Common myeloid progenitor, CD34-positive (primary cell): ENCODE results near the gene SRM.
"Not testable (repeated sequence)": the region's sequence is repeated elsewhere in the genome, so short reads cannot be mapped to it uniquely, and the experiment has no call there.

Experiments used
- CTCF ChIA-PET: fragments of 350-600 bp; sonication (Branson Sonifier 250); formaldehyde crosslinking; loops from one replicate; lab custom pipeline; 2021; ENCODE audit warnings: antibody characterized with exemption; lab: Charles Lee
- POLR2A ChIA-PET: fragments of 350-600 bp; sonication (Branson Sonifier 250); formaldehyde crosslinking; loops from one replicate; lab custom pipeline; 2021; ENCODE audit warnings: antibody characterized with exemption; lab: Charles Lee
- DNase-seq, 3 donors: peaks; one replicate each; pipeline versions ENCODE4 v3.0.0 to v3.0.0-alpha.2; 2013
- H3K27ac ChIP-seq, 2 experiments: 1 replicate in 1 of 2; 2 replicates in 1 of 2; pipeline ENCODE4 v1.7.0; 2013; ENCODE audit warnings: inconsistent platforms in 2 of 2, low read length in 2 of 2, mild to moderate bottlenecking in 2 of 2, low read depth in 1 of 2, moderate library complexity in 1 of 2; ENCODE audit not compliant: severe bottlenecking in 2 of 2, insufficient read depth in 1 of 2, poor library complexity in 1 of 2
- H3K27me3 ChIP-seq, 5 experiments: replicated peaks in 2 of 5; 1 replicate in 3 of 5; 2 replicates in 2 of 5; pipeline versions ENCODE4 v1.6.1 to v1.7.0; 2013; ENCODE audit warnings: low read length in 4 of 5, mild to moderate bottlenecking in 2 of 5, moderate library complexity in 2 of 5, inconsistent platforms in 1 of 5; ENCODE audit not compliant: insufficient read depth in 5 of 5, control insufficient read depth in 4 of 5
- H3K36me3 ChIP-seq, 4 experiments: 1 replicate in 2 of 4; 2 replicates in 2 of 4; pipeline versions ENCODE4 v1.6.1 to v1.7.0; 2013; ENCODE audit warnings: low read length in 3 of 4, control low read depth in 1 of 4, mild to moderate bottlenecking in 1 of 4; ENCODE audit not compliant: control insufficient read depth in 4 of 4, insufficient read depth in 4 of 4
- H3K4me1 ChIP-seq, 4 experiments: 1 replicate in 3 of 4; 2 replicates in 1 of 4; pipeline versions ENCODE4 v1.6.1 to v1.7.1; 2013; ENCODE audit warnings: low read length in 3 of 4, mild to moderate bottlenecking in 3 of 4, control low read depth in 1 of 4, inconsistent platforms in 1 of 4, moderate library complexity in 1 of 4; ENCODE audit not compliant: control insufficient read depth in 4 of 4, insufficient read depth in 4 of 4; ENCODE audit errors: control extremely low read depth in 1 of 4
- H3K4me3 ChIP-seq, 7 experiments: 1 replicate in 4 of 7; 2 replicates in 3 of 7; pipeline versions ENCODE4 v1.5.1 to v1.7.0; 2013; ENCODE audit warnings: mild to moderate bottlenecking in 7 of 7, low read length in 6 of 7, moderate library complexity in 6 of 7, inconsistent platforms in 2 of 7, low read depth in 2 of 7, control low read depth in 1 of 7; ENCODE audit not compliant: insufficient read depth in 4 of 7, control insufficient read depth in 1 of 7; ENCODE audit errors: extremely low read depth in 1 of 7
- H3K9me3 ChIP-seq, 5 experiments: 1 replicate in 4 of 5; 2 replicates in 1 of 5; pipeline versions ENCODE4 v1.6.1 to v1.7.1; 2013; ENCODE audit warnings: low read length in 4 of 5, mild to moderate bottlenecking in 2 of 5, inconsistent platforms in 1 of 5, low read depth in 1 of 5, moderate library complexity in 1 of 5; ENCODE audit not compliant: control insufficient read depth in 4 of 5, insufficient read depth in 2 of 5; ENCODE audit errors: control extremely low read depth in 1 of 5
- WGBS: methylation state at CpG from one replicate; pipeline ENCODE4 v1.1.5; 2013; ENCODE audit not compliant: insufficient coverage; 5-methylcytosine and 5-hydroxymethylcytosine counted together

Gene SRM

GRCh38 chr1:11065796-11066195 lies 6.0 kb upstream of the SRM start:
- WGBS, result no CpG with 5 or more reads among the region's 1 CpG
- Histone ChIP-seq H3K4me1 (peaks cover 2 to 23% (median 7%) of the 10 kb centered on the region in 4 experiments), H3K4me3 (no peak overlapping the region), H3K9me3 (peaks cover 0 to 4% (median 0%) of the 10 kb centered on the region in 5 experiments), H3K27me3 (no peaks in the 10 kb centered on the region), H3K36me3 (peaks cover 9 to 68% (median 40%) of the 10 kb centered on the region in 4 experiments), H3K27ac (no peak overlapping the region)
- ChIA-PET CTCF (interaction anchor here (1.3 kb wide), 1 partner anchor 28 kb away, joined by 5 read pairs; no protein-coding TSS in a partner anchor), POLR2A (no interaction called here)
- no peak for DNase-seq

- CTCF ChIA-PET, result interaction anchor here (1.3 kb wide), 1 partner anchor 27 kb away, joined by 5 read pairs; no protein-coding TSS in a partner anchor
- H3K27ac ChIP-seq, result no peak overlapping the region
- no peak overlapping the region for H3K4me3 ChIP-seq
- DNase-seq, result no peak
- H3K9me3 ChIP-seq, result peaks cover 0 to 4% (median 0%) of the 10 kb centered on the region in 5 experiments
- POLR2A ChIA-PET, result no interaction called here
- peaks cover 9 to 62% (median 33%) of the 10 kb centered on the region in 4 experiments for H3K36me3 ChIP-seq
- peaks cover 6 to 27% (median 11%) of the 10 kb centered on the region in 4 experiments for H3K4me1 ChIP-seq
- 100% methylated on average over 1 of the region's 3 CpGs for WGBS
- H3K27me3 ChIP-seq, result no peaks in the 10 kb centered on the region
Observed at GRCh38 chr1:11064942-11065341, 5.1 kb upstream of the SRM start.

- POLR2A ChIA-PET, result not testable (repeated sequence)
- CTCF ChIA-PET, result interaction anchor here (3.5 kb wide), 1 partner anchor 26 kb away, joined by 17 read pairs; no protein-coding TSS in a partner anchor
- peak in 2 of 3 donors; percentile 26 to 28 for DNase-seq
Observed at GRCh38 chr1:11063937-11064537, 4.2 kb upstream of the SRM start.

GRCh38 chr1:11062965-11063401 lies 3.2 kb upstream of the SRM start:
- CTCF ChIA-PET, result interaction anchor here (3.5 kb wide), 1 partner anchor 25 kb away, joined by 17 read pairs; no protein-coding TSS in a partner anchor
- H3K36me3 ChIP-seq, result peaks cover 7 to 44% (median 20%) of the 10 kb centered on the region in 4 experiments
- H3K9me3 ChIP-seq, result peaks cover 0 to 4% (median 0%) of the 10 kb centered on the region in 5 experiments
- no peak overlapping the region for H3K27ac ChIP-seq
- DNase-seq, result peak in 1 of 3 donors; percentile 39
- no peak overlapping the region for H3K4me3 ChIP-seq
- POLR2A ChIA-PET, result no interaction called here
- peaks cover 6 to 26% (median 19%) of the 10 kb centered on the region in 4 experiments for H3K4me1 ChIP-seq
- WGBS, result 31% methylated on average over 2 of the region's 3 CpGs
- no peaks in the 10 kb centered on the region for H3K27me3 ChIP-seq

More at GRCh38 chr1:11063937-11064537, 4.2 kb upstream of the SRM start:
- not testable (repeated sequence) for H3K9me3 ChIP-seq, H3K4me3 ChIP-seq, H3K27ac ChIP-seq, H3K27me3 ChIP-seq
- 95% methylated on average over 18 of the region's 18 CpGs for WGBS
- Histone ChIP-seq H3K36me3 (peaks cover 7 to 53% (median 28%) of the 10 kb centered on the region in 4 experiments), H3K4me1 (peaks cover 6 to 20% (median 13%) of the 10 kb centered on the region in 4 experiments)

GRCh38 chr1:11061652-11062365 lies 2.0 kb upstream of the SRM start:
- Histone ChIP-seq H3K4me3 (no peak overlapping the region), H3K27ac (no peak overlapping the region), H3K9me3 (peaks cover 0 to 4% (median 0%) of the 10 kb centered on the region in 5 experiments), H3K36me3 (peaks cover 7 to 46% (median 21%) of the 10 kb centered on the region in 4 experiments), H3K4me1 (peaks cover 6 to 27% (median 19%) of the 10 kb centered on the region in 4 experiments), H3K27me3 (no peaks in the 10 kb centered on the region)
- CTCF ChIA-PET, result interaction anchor here (0.6 to 3.5 kb wide), 3 partner anchors 24 to 632 kb away, joined by 3 to 17 read pairs (median 3); partner anchors contain the start of gene CENPS
- POLR2A ChIA-PET, result interaction anchor here (0.6 kb wide), 1 partner anchor 10 kb away, joined by 3 read pairs; no protein-coding TSS in a partner anchor
- WGBS, result 100% methylated on average over 2 of the region's 5 CpGs
- peak in 1 of 3 donors; percentile 13 for DNase-seq

- ChIA-PET CTCF (no interaction called here), POLR2A (interaction anchor here (0.6 to 1.0 kb wide), 4 partner anchors 8 to 361 kb away, joined by 3 read pairs; no protein-coding TSS in a partner anchor)
- Histone ChIP-seq H3K4me3 (peak overlapping the region; percentile 44 to 91 (median 82)), H3K36me3 (peaks cover 2 to 43% (median 19%) of the 10 kb centered on the region in 4 experiments), H3K27ac (peak overlapping the region in 1 of 2 experiments; percentile 68), H3K4me1 (peaks cover 6 to 27% (median 19%) of the 10 kb centered on the region in 4 experiments), H3K27me3 (no peaks in the 10 kb centered on the region), H3K9me3 (no peaks in the 10 kb centered on the region)
- DNase-seq, result peak in 1 of 3 donors; percentile 14
- WGBS, result 3% methylated on average over 64 of the region's 72 CpGs
Observed at GRCh38 chr1:11059155-11059967, 457 bp downstream of the SRM start.
